Spleen (tissue), 7 donors: ENCODE measurements around the gene TTN.

Experiments
- CTCF ChIP-seq, 11 experiments: fragments of 200-600 bp in 7 of 11; fragments of 450-650 bp in 4 of 11; sonication (generic) in 4 of 11; IDR thresholded peaks in 8 of 11; conservative IDR thresholded peaks in 3 of 11; 1 replicate in 7 of 11; 2 replicates in 4 of 11; pipeline versions ENCODE4 v1.4.0 to v1.8.0; 2016 to 2021; ENCODE audit warnings: antibody characterized with exemption in 11 of 11, inconsistent platforms in 4 of 11, mild to moderate bottlenecking in 1 of 11
- POLR2A ChIP-seq, 3 donors: fragments of 450-650 bp; IDR thresholded peaks; one replicate each; pipeline ENCODE4 v1.5.1; 2017; ENCODE audit warnings: antibody characterized with exemption in 3 of 3, mild to moderate bottlenecking in 1 of 3
- POLR2AphosphoS5 ChIP-seq, 3 donors: sonication (generic); formaldehyde crosslinking; IDR thresholded peaks; one replicate each; pipeline ENCODE4 v1.5.1; 2017; ENCODE audit warnings: antibody characterized with exemption in 3 of 3
- donor health status: DM: no; HTN: no; CAD: no; lungs with moderate emphysema.
- donor health status: DM: no; HTN: no; CAD: no.
- donor health status: DM: no; HTN: no; CAD: no.

GRCh38 chr2:178514664-178515063, 292.6 kb downstream of the TTN start:
- TF ChIP-seq CTCF (IDR thresholded peaks at IDR 0.05 in 8 of 11, conservative IDR thresholded peaks at IDR 0.05 in 3 of 11) (no peak), POLR2AphosphoS5 (IDR thresholded peaks at IDR 0.05) (no peak), POLR2A (IDR thresholded peaks at IDR 0.05) (no peak)
